ENCODE results near the gene APOD.

- TF ChIP-seq, protein P1, sequence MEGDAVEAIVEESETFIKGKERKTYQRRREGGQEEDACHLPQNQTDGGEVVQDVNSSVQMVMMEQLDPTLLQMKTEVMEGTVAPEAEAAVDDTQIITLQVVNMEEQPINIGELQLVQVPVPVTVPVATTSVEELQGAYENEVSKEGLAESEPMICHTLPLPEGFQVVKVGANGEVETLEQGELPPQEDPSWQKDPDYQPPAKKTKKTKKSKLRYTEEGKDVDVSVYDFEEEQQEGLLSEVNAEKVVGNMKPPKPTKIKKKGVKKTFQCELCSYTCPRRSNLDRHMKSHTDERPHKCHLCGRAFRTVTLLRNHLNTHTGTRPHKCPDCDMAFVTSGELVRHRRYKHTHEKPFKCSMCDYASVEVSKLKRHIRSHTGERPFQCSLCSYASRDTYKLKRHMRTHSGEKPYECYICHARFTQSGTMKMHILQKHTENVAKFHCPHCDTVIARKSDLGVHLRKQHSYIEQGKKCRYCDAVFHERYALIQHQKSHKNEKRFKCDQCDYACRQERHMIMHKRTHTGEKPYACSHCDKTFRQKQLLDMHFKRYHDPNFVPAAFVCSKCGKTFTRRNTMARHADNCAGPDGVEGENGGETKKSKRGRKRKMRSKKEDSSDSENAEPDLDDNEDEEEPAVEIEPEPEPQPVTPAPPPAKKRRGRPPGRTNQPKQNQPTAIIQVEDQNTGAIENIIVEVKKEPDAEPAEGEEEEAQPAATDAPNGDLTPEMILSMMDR (IDR thresholded peaks at IDR 0.05), result no peak
- TF ChIP-seq POLR2A (IDR thresholded peaks at IDR 0.05), result no peak
Observed at GRCh38 chr3:195563317-195563716, 20.4 kb downstream of the APOD start.
